Endothelial cell (in vitro differentiated cells): ENCODE measurements around the gene PLCB1. TPM values are rescaled to one million over a fixed set of nuclear protein-coding genes. Genes with fewer than 3 reads are reported as not detected.
"Not testable (repeated sequence)": the region's sequence is repeated elsewhere in the genome, so short reads cannot be mapped to it uniquely, and the experiment has no call there.

Experiments used
- DNase-seq: peaks from one replicate; pipeline ENCODE4 v3.0.0; 2021; ENCODE audit warnings: low spot score
- H3K27ac Mint-ChIP-seq: one replicate; pipeline ENCODE4 v1.8.0; 2021; ENCODE audit warnings: mixed read lengths, inconsistent platforms; ENCODE audit not compliant: unreplicated experiment
- H3K27me3 Mint-ChIP-seq: one replicate; pipeline ENCODE4 v1.8.0; 2021; ENCODE audit warnings: mild to moderate bottlenecking, moderate library complexity, mixed read lengths, inconsistent platforms; ENCODE audit not compliant: unreplicated experiment
- H3K36me3 Mint-ChIP-seq: one replicate; pipeline ENCODE4 v1.8.0; 2021; ENCODE audit warnings: mild to moderate bottlenecking, low read depth, mixed read lengths, inconsistent platforms; ENCODE audit not compliant: unreplicated experiment
- H3K4me1 Mint-ChIP-seq: one replicate; pipeline ENCODE4 v1.8.0; 2021; ENCODE audit warnings: mild to moderate bottlenecking, mixed read lengths, inconsistent platforms; ENCODE audit not compliant: unreplicated experiment
- H3K4me3 Mint-ChIP-seq: one replicate; pipeline ENCODE4 v1.8.0; 2021; ENCODE audit warnings: mild to moderate bottlenecking, mixed read lengths, inconsistent platforms; ENCODE audit not compliant: unreplicated experiment
- H3K9me3 Mint-ChIP-seq: one replicate; pipeline ENCODE4 v1.8.0; 2021; ENCODE audit warnings: mixed read lengths, inconsistent platforms; ENCODE audit not compliant: unreplicated experiment
- total RNA-seq: library from RNA; stranded (reverse); fragmentation: NEBNext Ultra II Directional; extraction: Animal tissue kit (Norgen Biotek cat#: 25700); gene quantifications from one replicate; pipeline ENCODE4 v1.2.1, GENCODE V29; 2021; ENCODE audit not compliant: unreplicated experiment
- TF ChIP-seq, protein P1 (sequence below): fragments of 200-600 bp; sonication (generic); IDR thresholded peaks from one replicate; pipeline ENCODE4 v1.5.0; 2021; ENCODE audit warnings: antibody characterized with exemption; ENCODE audit not compliant: unreplicated experiment

Gene PLCB1
- total RNA-seq, 1 donor from 2014 or later: 8.1 TPM

DNA sequence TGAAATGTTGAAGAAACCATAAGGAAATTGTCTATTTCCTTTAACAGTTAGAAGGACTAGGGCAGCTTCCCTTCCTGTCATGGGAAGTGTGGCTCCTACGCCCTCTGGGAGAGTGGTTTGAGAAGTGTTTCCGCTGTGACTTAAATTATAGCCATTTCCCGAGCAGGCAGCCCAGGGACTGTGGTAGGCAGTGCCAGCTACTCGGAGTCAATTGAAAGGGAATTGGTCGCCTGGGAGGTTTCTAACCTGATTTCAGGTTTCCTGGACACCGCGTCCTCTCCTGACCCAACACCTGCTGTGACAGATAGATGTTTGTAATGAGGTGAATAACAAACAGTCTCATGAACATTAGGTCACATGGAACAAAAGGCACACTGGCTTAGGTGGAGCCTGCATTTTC lies 680.8 kb downstream of the PLCB1 start:
- H3K27me3 Mint-ChIP-seq: no peaks in the 10 kb centered on the region
- peaks cover 21% of the 10 kb centered on the region for H3K4me1 Mint-ChIP-seq
- H3K36me3 Mint-ChIP-seq: no peaks in the 10 kb centered on the region
- H3K4me3 Mint-ChIP-seq: no peak overlapping the region
- H3K9me3 Mint-ChIP-seq: no peaks in the 10 kb centered on the region
- TF ChIP-seq, protein P1, sequence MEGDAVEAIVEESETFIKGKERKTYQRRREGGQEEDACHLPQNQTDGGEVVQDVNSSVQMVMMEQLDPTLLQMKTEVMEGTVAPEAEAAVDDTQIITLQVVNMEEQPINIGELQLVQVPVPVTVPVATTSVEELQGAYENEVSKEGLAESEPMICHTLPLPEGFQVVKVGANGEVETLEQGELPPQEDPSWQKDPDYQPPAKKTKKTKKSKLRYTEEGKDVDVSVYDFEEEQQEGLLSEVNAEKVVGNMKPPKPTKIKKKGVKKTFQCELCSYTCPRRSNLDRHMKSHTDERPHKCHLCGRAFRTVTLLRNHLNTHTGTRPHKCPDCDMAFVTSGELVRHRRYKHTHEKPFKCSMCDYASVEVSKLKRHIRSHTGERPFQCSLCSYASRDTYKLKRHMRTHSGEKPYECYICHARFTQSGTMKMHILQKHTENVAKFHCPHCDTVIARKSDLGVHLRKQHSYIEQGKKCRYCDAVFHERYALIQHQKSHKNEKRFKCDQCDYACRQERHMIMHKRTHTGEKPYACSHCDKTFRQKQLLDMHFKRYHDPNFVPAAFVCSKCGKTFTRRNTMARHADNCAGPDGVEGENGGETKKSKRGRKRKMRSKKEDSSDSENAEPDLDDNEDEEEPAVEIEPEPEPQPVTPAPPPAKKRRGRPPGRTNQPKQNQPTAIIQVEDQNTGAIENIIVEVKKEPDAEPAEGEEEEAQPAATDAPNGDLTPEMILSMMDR: no peak
- H3K27ac Mint-ChIP-seq: peak overlapping the region; percentile 87
- DNase-seq: peak; percentile 22

GRCh38 chr20:8815208-8815607 lies 683.1 kb downstream of the PLCB1 start:
- Mint-ChIP-seq H3K36me3 (no peaks in the 10 kb centered on the region), H3K9me3 (no peaks in the 10 kb centered on the region), H3K27me3 (no peaks in the 10 kb centered on the region), H3K4me3 (no peak overlapping the region), H3K27ac (no peak overlapping the region), H3K4me1 (peaks cover 21% of the 10 kb centered on the region)
- DNase-seq: no peak
- TF ChIP-seq, protein P1: no peak

DNA sequence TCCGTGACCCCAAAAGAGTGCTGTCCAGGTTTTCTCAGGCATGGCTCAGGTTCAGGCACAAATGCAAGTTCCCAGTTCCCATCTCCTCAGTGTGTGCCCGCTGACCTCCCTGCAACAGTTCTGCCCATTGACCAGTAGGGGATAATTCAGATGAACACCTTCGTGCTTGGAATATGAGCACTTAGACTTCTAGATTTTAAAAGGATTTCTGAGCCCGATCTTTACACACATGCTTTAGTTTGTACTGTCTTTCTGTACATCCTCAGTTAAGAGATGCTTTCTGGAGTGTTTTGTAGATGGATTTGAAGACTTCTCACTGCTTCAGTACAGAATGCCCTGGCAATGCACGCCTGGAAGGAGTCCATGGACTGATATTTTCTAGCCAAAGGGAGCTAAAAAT lies 697.2 kb downstream of the PLCB1 start:
- Mint-ChIP-seq H3K27me3 (peaks cover 5% of the 10 kb centered on the region), H3K36me3 (no peaks in the 10 kb centered on the region), H3K27ac (no peak overlapping the region), H3K9me3 (no peaks in the 10 kb centered on the region), H3K4me1 (no peaks in the 10 kb centered on the region), H3K4me3 (no peak overlapping the region)
- no peak for DNase-seq
- TF ChIP-seq, protein P1: peak; percentile 59

DNA sequence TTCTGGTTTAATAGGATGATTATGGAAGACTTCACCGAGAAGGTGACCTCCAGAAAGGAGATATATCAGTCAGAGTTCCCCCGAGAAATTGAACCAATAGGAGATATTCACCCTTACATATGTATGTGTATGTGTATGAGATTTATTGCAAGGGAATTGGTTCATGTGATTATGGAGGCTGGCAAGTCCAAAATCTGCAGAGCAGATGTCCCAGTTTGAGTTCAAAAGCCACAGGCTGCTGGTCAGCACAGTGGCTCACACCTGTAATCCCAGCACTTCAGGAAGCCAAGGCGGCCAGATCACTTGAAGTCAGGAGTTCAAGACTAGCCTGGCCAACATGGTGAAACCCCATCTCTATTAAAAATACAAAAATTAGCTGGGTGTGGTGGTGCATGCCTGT lies 702.2 kb downstream of the PLCB1 start:
- H3K27me3 Mint-ChIP-seq: not testable (repeated sequence)

GRCh38 chr20:8834851-8835250 lies 702.8 kb downstream of the PLCB1 start:
- no peak overlapping the region for H3K27ac Mint-ChIP-seq
- H3K27me3 Mint-ChIP-seq: peaks cover 1% of the 10 kb centered on the region
- TF ChIP-seq, protein P1: no peak
- no peaks in the 10 kb centered on the region for H3K4me1 Mint-ChIP-seq
- no peak overlapping the region for H3K4me3 Mint-ChIP-seq
- no peaks in the 10 kb centered on the region for H3K9me3 Mint-ChIP-seq
- no peaks in the 10 kb centered on the region for H3K36me3 Mint-ChIP-seq
- DNase-seq: no peak

More for the DNA sequence above, 702.2 kb downstream of the PLCB1 start:
- not testable (repeated sequence) for H3K9me3 Mint-ChIP-seq, DNase-seq, H3K27ac Mint-ChIP-seq, H3K36me3 Mint-ChIP-seq, H3K4me1 Mint-ChIP-seq, H3K4me3 Mint-ChIP-seq

- TF ChIP-seq, protein P1: no peak
- no peak overlapping the region for H3K4me3 Mint-ChIP-seq
Measured at GRCh38 chr20:8837396-8837795, 705.3 kb downstream of the PLCB1 start.

More at GRCh38 chr20:8837396-8837795, 705.3 kb downstream of the PLCB1 start:
- H3K9me3 Mint-ChIP-seq: no peaks in the 10 kb centered on the region
- no peaks in the 10 kb centered on the region for H3K4me1 Mint-ChIP-seq
- no peaks in the 10 kb centered on the region for H3K36me3 Mint-ChIP-seq
- peaks cover 1% of the 10 kb centered on the region for H3K27me3 Mint-ChIP-seq
- H3K27ac Mint-ChIP-seq: no peak overlapping the region
- DNase-seq: no peak
